GM18511 (cell line): ENCODE results near the gene ALDH3A1.

Experiments
- ATAC-seq: cut with Tn5 transposase; IDR thresholded peaks from one replicate; pipeline ENCODE4 v1.9.1; 2021; ENCODE audit warnings: mild to moderate bottlenecking, moderate library complexity; ENCODE audit not compliant: unreplicated experiment

ALDH3A1 gene

GRCh38 chr17:19720631-19721426 is 27.3 kb downstream of the ALDH3A1 start:
- no peak for ATAC-seq

GRCh38 chr17:19720210-19720475 is 28.0 kb downstream of the ALDH3A1 start:
- ATAC-seq, result no peak

- ATAC-seq, result no peak
Observed at GRCh38 chr17:19719355-19720209, 28.5 kb downstream of the ALDH3A1 start.

- no peak for ATAC-seq
Observed at GRCh38 chr17:19718613-19719354, 29.3 kb downstream of the ALDH3A1 start.

- no peak for ATAC-seq
Observed at GRCh38 chr17:19718041-19718612, 30.0 kb downstream of the ALDH3A1 start.

GRCh38 chr17:19717411-19717908 is 30.6 kb downstream of the ALDH3A1 start:
- ATAC-seq, result no peak

- no peak for ATAC-seq
Observed at GRCh38 chr17:19717031-19717360, 31.1 kb downstream of the ALDH3A1 start.

GRCh38 chr17:19716108-19717030 is 31.7 kb downstream of the ALDH3A1 start, which contains the start of gene SLC47A2:
Gene SLC47A2, minus strand, starts transcription at chr17:19716584. Its CDS starts 29 bp downstream, at chr17:19716555.
- no peak for ATAC-seq

GRCh38 chr17:19714542-19715411 is 33.3 kb downstream of the ALDH3A1 start:
- no peak for ATAC-seq

- ATAC-seq, result no peak
Observed at GRCh38 chr17:19713901-19714361, 34.2 kb downstream of the ALDH3A1 start.

GRCh38 chr17:19713462-19713861 is 34.6 kb downstream of the ALDH3A1 start:
- ATAC-seq, result no peak

- no peak for ATAC-seq
Observed at GRCh38 chr17:19712436-19713004, 35.6 kb downstream of the ALDH3A1 start.

GRCh38 chr17:19709841-19710240 is 38.3 kb downstream of the ALDH3A1 start:
- ATAC-seq, result no peak

GRCh38 chr17:19708431-19709175 is 39.5 kb downstream of the ALDH3A1 start:
- ATAC-seq, result no peak

- no peak for ATAC-seq
Observed at GRCh38 chr17:19707728-19708221, 40.3 kb downstream of the ALDH3A1 start.

GRCh38 chr17:19706791-19707727 is 41.0 kb downstream of the ALDH3A1 start:
- no peak for ATAC-seq
